ENCODE results near the gene NCAPD2.
"Not testable (repeated sequence)": the region's sequence is repeated elsewhere in the genome, so short reads cannot be mapped to it uniquely, and the experiment has no call there.

Gene NCAPD2

GRCh38 chr12:6551063-6551461, 57.2 kb downstream of the NCAPD2 start:
- DNase-seq = no peak

- no peak for DNase-seq
These were observed 57.7 kb downstream of the NCAPD2 start for GRCh38 chr12:6551496-6552139.

- DNase-seq = no peak
These were observed 58.2 kb downstream of the NCAPD2 start for GRCh38 chr12:6552140-6552551.

- DNase-seq = no peak
These were observed 59.4 kb downstream of the NCAPD2 start for GRCh38 chr12:6553051-6553868.

- peak; percentile 68 to 79 for DNase-seq
These were observed 60.5 kb downstream of the NCAPD2 start for GRCh38 chr12:6554168-6555017.

DNA sequence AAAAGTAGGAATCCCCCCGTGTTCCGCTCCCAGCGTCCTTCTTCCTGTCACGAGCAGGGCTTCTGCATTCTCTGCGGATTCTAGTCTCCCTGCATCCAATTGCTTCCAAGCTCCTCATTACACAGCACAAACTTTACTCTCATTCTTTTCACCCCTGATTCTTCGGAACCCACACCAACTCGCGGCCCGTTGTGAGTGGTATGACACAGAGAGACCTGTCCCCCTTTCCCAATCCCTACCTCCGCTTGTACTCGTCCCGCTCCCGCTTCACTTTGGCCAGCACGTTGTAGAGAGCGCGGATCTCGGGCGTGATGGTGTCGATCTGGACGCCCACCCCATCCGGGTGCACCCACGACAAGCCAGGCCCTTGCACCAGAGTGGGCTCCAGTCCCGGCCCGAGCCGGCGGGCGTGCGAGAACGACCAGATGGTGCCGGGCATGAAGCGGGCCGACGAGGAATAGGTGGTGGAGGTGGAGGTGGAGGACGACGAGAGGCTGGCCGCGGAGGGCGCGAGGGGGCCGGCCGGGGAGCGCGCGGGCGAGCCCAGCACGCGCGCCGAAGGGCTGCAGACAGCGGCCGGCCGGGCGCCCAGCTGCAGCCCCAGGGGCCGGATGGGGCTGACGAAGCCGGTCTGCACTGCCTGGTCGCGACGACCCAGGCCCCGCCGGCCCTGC, 61.3 kb downstream of the NCAPD2 start:
- DNase-seq = no peak

DNA sequence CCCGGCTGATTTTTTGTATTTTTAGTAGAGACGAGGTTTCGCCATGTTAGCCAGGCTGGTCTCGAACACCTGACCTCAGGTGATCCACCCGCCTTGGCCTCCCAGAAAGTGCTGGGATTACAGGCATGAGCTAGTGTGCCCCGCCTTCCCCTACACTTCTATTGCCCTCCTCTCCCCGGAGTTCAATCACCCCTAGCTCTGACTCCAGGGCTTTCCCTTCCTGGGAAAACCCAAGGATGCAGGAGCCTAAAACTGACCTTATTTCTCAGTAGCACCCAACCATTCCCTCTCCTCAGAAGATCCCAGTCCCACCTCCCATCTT, 62.6 kb downstream of the NCAPD2 start:
- DNase-seq = not testable (repeated sequence)

- DNase-seq = no peak
These were observed 63.0 kb downstream of the NCAPD2 start for GRCh38 chr12:6556857-6557256.

GRCh38 chr12:6558014-6558760, 64.3 kb downstream of the NCAPD2 start:
- DNase-seq = peak; percentile 69 to 81

DNA sequence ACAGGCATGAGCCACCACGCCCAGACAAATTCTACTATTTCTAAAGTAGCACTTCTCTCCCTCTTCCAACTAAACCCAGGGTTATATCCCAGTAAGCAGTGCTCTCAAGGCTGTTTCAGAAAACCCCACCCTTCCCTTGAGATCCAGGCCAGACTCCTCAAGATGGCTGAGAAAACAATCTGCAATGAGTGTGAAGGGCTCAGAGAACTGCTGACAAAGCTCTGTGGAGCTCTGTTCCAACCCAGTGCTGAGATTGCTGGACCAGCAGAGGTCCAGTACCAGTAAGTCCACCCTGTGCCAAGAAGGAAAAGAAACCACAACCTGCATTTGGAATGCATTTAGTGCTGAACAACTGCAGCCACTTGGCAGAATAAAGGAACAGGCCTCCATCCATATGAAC, 65.6 kb downstream of the NCAPD2 start:
- DNase-seq = no peak

DNA sequence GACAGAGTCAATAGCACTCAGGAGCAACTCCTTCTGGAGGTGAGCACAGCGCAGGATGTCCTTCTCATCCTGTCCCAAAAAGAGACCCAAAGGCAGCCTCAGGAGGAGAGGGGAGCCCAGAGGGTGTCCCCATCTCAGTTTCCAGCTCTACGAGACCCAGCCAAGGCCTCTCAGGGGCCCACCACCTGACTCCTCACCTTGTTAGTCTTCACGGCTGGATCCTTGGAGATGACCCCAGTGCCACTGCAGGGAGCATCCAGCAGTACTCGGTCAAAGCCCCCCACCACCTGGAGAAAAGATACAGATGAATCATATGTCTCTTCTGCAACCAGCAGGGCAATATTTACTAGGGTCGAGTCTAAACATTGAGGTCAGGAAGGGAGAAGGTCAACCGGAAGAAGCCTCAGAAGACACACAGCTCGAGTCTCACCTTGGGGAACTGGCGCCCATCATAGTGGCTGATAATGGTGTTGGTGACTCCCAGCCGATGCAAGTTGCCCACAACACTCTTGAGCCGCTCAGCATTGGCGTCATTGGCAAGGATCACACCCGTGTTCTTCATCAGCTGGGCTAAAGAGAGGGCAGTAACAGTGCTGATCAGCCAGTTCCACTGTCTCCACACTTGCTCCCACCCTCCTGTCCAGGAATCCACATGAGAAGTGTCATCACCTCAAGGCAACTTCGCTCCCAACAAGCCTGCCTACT, 66.8 kb downstream of the NCAPD2 start:
- no peak for DNase-seq

DNA sequence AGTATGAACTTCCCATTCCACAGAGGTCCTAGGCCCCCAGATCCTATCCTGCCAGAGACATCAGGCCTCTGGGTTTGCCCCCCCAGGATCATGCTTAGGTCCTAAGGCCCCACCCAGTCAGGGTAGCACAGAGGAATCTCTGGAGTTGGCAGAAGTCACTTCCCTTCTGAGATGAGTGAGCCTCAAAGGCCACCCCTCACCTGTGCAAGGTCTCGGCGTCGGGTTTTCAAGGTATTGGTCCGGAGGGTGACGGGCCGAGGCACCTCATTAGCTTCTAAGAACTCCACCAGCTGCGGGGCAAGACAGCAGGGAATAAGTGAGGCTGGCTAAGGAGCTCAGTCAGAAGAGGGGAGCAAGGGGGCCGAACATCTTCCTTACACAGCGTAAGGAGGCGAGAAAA, 69.0 kb downstream of the NCAPD2 start:
- DNase-seq = no peak

- DNase-seq = peak; percentile 55 to 69
These were observed 69.6 kb downstream of the NCAPD2 start for GRCh38 chr12:6563448-6564050.

DNA sequence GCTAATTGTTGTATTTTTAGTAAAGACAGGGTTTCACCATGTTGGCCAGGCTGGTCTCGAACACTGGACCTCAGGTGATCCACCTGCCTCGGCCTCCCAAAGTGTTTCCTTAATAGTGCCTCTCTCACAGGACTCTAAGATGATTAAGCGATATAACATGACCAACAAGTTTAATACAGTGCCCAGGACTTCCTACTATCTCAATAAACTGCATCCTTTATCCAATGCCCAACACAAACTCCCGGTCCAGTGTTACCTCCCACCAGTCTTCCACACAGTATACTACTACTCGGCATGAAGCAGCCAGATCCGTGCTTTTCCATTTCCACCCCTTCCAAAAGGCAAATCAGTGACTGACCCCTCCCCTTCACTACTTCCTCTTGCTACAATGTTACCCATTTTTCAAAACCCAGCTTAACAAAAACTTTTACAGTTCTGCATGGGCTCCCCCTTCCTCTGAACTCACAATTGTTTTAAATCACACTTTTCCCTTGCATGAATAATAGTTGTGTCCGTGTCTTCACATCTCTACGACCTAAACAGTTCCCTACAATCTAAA, 73.3 kb downstream of the NCAPD2 start:
- no peak for DNase-seq

GRCh38 chr12:6569312-6569711, 75.4 kb downstream of the NCAPD2 start:
- no peak for DNase-seq

DNA sequence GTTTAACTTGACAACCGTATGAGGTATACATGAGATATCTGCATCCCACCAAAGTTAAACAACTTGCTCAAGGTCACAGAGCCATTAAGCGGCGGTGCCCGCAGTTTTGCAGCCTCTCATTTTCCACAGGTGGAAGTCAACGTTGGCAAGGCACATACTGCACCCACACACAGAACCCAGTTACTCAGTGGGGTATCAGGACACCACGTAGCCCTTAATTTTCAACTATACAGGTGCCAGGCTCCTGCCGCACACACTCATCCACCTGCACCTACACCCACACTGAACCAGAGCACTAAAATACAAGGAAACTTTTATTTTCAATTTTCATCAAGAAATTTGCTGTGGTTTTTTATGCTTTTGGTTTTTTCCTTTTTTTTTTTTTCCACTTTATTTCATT, 75.9 kb downstream of the NCAPD2 start:
- DNase-seq = no peak

- peak; percentile 46 to 53 for DNase-seq
These were observed 76.5 kb downstream of the NCAPD2 start for GRCh38 chr12:6570264-6570887.

DNA sequence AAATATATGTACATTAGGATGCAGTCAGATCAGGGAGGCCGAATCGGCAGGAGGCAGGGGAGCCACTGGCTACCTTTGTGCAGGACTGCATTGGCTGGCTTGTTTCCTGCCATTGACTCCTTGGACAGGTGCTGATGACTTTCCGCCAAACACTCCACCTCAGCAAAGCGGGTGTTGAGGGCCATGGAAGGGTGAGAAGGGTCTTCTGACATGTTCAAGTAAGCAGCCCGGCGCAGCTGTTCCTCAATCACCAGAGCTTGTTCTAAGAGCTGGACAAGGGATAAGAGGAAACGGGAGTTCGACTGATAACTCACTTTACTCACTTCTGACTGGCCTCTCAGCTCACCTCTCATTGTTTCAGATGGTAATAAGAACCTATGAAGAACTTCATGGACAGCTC, 79.1 kb downstream of the NCAPD2 start:
- no peak for DNase-seq

GRCh38 chr12:6574576-6575295, 80.8 kb downstream of the NCAPD2 start:
- DNase-seq = no peak

GRCh38 chr12:6575648-6576047, 81.7 kb downstream of the NCAPD2 start:
- no peak for DNase-seq
